Activated naive CD4-positive, alpha-beta T cell treated with anti-CD3 and anti-CD28 coated beads for 36 hours (primary cell): Measurements from ENCODE around the gene CPAMD8. TPM values are rescaled to one million over a fixed set of nuclear protein-coding genes. Genes with fewer than 3 reads are reported as not detected.

Experiments
- CTCF ChIA-PET: fragments of 350-600 bp; sonication (Branson Sonifier 250); formaldehyde crosslinking; loops from one replicate; lab custom pipeline; 2021; ENCODE audit warnings: antibody characterized with exemption; lab: Charles Lee
- DNase-seq: peaks from one replicate; pipeline ENCODE4 v3.0.0-alpha.2; 2020
- H3K27ac Mint-ChIP-seq: one replicate; pipeline ENCODE4 v1.8.0; 2021; ENCODE audit warnings: mild to moderate bottlenecking, mixed read lengths
- H3K27me3 Mint-ChIP-seq: one replicate; pipeline ENCODE4 v1.8.0; 2021; ENCODE audit warnings: low read depth, mixed read lengths
- H3K36me3 Mint-ChIP-seq: one replicate; pipeline ENCODE4 v1.8.0; 2021; ENCODE audit warnings: low read depth, mixed read lengths
- H3K4me1 Mint-ChIP-seq: one replicate; pipeline ENCODE4 v1.8.0; 2021; ENCODE audit warnings: low read depth, mixed read lengths
- H3K4me3 Mint-ChIP-seq: one replicate; pipeline ENCODE4 v1.8.0; 2021; ENCODE audit warnings: mild to moderate bottlenecking, moderate library complexity, mixed read lengths
- H3K9me3 Mint-ChIP-seq: one replicate; pipeline ENCODE4 v1.8.0; 2021; ENCODE audit warnings: mixed read lengths
- intact Hi-C: fragments of 100-400 bp; cut with micrococcal nuclease; formaldehyde crosslinking; loops from one replicate; pipeline ENCODE4 v1.15.1; 2023
- total RNA-seq, 2 experiments: library from RNA; stranded (reverse); gene quantifications; one replicate each; pipeline ENCODE4 v1.2.3, GENCODE V29; 2021

CPAMD8 gene
- total RNA-seq, 2 experiments from 2014 or later: 0.41 to 0.44 TPM

DNA sequence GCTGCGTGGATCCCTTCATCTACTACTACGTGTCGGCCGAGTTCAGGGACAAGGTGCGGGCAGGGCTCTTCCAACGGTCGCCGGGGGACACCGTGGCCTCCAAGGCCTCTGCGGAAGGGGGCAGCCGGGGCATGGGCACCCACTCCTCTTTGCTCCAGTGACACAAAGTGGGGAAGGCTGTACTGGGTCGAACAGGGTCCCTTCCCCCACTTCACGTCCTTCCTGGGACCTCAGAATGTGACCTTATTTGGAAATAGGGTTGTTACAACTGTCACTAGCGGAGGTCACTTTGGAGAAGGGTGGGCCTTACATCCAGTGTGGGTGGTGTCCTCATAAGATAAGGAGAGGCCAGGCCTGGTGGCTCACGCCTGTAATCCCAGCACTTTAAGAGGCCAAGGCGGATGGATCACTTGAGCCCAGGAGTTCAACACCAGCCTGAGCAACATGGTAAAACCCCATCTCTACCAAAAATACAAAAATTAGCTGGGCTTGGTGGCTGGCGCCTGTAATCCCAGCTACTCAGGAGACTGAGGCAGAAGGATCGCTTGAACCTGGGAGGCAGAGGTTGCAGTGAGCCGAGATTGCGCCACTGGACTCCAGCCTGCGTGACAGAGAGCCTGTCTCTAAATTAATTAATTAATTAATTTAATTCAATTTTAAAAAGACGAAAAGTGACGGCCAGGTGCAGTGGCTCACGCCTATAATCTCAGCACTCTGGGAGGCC is 136.0 kb downstream of the CPAMD8 start:
- Mint-ChIP-seq H3K27ac (no peak overlapping the region), H3K27me3 (peaks cover 25% of the 10 kb centered on the region), H3K4me1 (peaks cover 5% of the 10 kb centered on the region), H3K36me3 (no peaks in the 10 kb centered on the region), H3K4me3 (no peak overlapping the region), H3K9me3 (no peaks in the 10 kb centered on the region)
- no peak for DNase-seq
- CTCF ChIA-PET: no interaction called here
- intact Hi-C loops: no loop called here

DNA sequence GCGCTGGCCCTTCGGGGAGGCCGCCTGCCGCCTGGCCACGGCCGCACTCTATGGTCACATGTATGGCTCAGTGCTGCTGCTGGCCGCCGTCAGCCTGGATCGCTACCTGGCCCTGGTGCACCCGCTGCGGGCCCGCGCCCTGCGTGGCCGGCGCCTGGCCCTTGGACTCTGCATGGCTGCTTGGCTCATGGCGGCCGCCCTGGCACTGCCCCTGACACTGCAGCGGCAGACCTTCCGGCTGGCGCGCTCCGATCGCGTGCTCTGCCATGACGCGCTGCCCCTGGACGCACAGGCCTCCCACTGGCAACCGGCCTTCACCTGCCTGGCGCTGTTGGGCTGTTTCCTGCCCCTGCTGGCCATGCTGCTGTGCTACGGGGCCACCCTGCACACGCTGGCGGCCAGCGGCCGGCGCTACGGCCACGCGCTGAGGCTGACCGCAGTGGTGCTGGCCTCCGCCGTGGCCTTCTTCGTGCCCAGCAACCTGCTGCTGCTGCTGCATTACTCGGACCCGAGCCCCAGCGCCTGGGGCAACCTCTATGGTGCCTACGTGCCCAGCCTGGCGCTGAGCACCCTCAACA is 136.6 kb downstream of the CPAMD8 start:
- no peak overlapping the region for H3K27ac Mint-ChIP-seq

DNA sequence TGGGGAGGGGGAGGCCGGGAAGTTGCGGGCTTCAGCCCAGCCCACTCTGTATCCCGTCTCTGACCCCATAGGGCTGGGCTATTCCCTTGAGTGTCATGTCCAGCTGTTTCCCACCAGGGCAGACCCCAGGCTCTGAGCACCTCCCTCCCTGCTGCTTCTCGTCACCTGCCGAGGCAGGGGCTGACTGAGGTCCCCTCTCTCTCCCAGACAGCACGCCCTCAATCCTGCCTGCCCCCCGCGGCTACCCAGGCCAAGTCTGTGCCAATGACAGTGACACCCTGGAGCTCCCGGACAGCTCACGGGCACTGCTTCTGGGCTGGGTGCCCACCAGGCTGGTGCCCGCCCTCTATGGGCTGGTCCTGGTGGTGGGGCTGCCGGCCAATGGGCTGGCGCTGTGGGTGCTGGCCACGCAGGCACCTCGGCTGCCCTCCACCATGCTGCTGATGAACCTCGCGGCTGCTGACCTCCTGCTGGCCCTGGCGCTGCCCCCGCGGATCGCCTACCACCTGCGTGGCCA is 137.2 kb downstream of the CPAMD8 start:
- no peak overlapping the region for H3K27ac Mint-ChIP-seq
- CTCF ChIA-PET: no interaction called here
- H3K4me1 Mint-ChIP-seq: peaks cover 5% of the 10 kb centered on the region
- intact Hi-C loops: no loop called here
- H3K27me3 Mint-ChIP-seq: peaks cover 17% of the 10 kb centered on the region
- H3K9me3 Mint-ChIP-seq: no peaks in the 10 kb centered on the region
- H3K4me3 Mint-ChIP-seq: no peak overlapping the region
- DNase-seq: no peak
- no peaks in the 10 kb centered on the region for H3K36me3 Mint-ChIP-seq

More for the DNA sequence above, 136.6 kb downstream of the CPAMD8 start:
- intact Hi-C loops: no loop called here
- DNase-seq: no peak
- H3K27me3 Mint-ChIP-seq: peaks cover 21% of the 10 kb centered on the region
- peaks cover 5% of the 10 kb centered on the region for H3K4me1 Mint-ChIP-seq
- H3K9me3 Mint-ChIP-seq: no peaks in the 10 kb centered on the region
- CTCF ChIA-PET: no interaction called here
- no peak overlapping the region for H3K4me3 Mint-ChIP-seq
- no peaks in the 10 kb centered on the region for H3K36me3 Mint-ChIP-seq

DNA sequence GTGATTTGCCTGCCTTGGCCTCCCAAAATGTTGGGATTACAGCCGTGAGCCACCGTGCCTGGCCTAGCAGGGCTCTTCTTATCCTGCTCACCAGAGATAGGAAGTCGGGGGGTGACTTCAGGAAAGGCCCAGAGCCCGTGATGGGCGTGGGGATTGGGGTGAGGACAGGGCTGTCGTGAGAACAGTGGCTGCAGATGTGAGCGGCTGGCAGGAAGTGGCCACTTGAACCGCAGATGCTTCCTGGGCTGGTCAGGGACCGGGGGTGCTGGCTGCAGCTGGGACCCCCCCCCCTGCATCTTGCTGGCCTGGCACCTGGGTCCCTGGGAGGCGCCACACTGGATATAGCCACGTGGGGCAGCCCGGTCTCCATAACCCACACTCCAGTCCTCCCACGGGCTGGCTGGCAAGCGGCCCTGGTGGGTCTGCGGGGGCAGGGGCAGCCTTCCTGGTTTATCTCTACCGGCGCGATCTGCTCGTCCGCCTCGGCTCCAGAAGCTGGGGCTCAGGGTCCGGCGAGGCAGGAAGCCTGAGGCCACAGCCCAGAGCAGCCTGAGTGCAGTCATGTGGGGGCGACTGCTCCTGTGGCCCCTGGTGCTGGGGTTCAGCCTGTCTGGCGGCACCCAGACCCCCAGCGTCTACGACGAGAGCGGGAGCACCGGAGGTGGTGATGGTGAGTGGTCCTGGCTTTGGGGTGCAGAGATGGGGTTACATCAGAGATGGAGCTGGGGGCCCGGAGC is 137.8 kb downstream of the CPAMD8 start, which contains the start of gene F2RL3:
Gene F2RL3, plus strand, starts transcription at position 371 of the 737 bp plus-strand sequence. Its CDS starts 191 bp downstream, at position 562.
- no peak for DNase-seq
- CTCF ChIA-PET: no interaction called here
- Mint-ChIP-seq H3K9me3 (no peaks in the 10 kb centered on the region), H3K27me3 (peaks cover 14% of the 10 kb centered on the region), H3K4me3 (no peak within 1 kb of the TSS), H3K4me1 (peaks cover 5% of the 10 kb centered on the region), H3K27ac (no peak within 1 kb of the TSS), H3K36me3 (no peaks in the 10 kb centered on the region)
- intact Hi-C loops: no loop called here

DNA sequence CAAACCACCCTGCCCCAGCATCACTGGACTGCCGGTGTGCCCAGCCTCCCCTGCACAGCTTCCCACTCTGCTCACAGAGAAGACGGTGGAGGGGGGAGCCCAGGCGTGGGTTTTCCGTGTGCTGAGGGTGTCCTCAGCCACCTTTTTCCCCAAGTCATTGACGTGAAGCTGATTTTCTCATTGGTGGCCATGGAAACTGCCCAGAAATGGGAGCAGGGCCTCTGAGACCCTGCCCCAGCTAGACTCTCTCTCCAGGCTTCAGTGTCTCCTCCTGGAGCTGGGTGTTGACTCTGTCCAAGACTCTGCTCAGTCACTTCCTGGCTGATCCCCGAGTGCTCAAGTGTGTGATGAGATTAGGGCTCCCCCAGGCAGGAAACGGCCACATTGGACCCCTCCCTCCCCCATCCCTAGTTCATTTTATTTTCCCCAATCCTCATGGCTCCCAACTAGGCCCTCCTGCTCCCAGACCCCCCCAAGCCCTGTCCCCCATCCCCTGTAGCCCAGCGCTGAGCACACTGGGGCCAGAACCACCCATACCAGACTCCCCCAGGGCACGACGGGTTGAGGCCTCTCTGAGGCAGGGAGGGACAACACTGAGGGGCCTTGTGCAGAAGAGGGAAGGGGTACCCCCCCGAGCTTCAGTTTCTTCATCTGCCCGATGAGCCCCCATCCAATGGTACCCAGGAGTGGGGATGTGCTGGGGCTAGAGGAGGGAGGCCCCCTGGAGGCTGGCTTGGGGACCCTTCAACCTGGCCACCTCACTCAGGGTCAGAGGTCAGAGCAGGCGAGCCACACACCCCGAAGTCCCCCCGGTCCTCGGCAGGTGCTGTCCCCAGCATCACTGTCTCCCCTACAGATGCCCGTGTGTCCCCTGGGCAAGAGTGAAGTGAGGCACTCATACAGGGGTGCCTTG is 139.0 kb downstream of the CPAMD8 start:
- Mint-ChIP-seq H3K27me3 (peaks cover 8% of the 10 kb centered on the region), H3K4me1 (peaks cover 2% of the 10 kb centered on the region), H3K36me3 (peaks cover 3% of the 10 kb centered on the region), H3K9me3 (peaks cover 4% of the 10 kb centered on the region), H3K27ac (no peak overlapping the region), H3K4me3 (no peak overlapping the region)
- CTCF ChIA-PET: no interaction called here
- intact Hi-C loops: no loop called here
- DNase-seq: no peak

DNA sequence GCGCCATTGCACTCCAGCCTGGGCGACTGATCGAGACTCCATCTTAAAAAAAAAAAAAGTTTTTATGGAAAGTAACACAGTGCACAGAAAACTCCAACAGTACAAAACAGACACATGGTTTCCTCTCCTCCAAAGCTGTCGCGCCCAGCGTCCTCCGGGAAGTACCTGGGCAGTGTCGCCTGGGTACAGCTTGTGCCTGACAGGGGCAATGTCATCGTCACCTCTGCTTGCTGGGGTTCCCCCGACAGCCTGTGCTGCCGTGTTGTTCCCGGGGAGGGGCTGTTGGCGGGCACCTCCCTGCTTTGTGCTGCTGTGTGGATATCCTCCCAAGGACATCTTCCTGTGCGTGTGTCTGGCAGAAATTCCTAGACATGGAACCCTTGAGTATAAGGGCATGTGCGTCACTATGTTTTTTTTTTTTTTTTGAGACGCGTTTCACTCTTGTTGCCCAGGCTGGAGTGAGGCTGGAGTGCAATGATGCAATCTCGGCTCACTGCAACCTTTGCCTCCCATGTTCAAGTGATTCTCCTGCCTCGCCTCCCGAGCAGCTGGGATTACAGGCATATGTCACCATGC is 140.2 kb downstream of the CPAMD8 start:
- intact Hi-C loops: no loop called here
- Mint-ChIP-seq H3K4me1 (peaks cover 2% of the 10 kb centered on the region), H3K27me3 (peaks cover 5% of the 10 kb centered on the region), H3K27ac (no peak overlapping the region), H3K4me3 (no peak overlapping the region), H3K9me3 (peaks cover 14% of the 10 kb centered on the region), H3K36me3 (peaks cover 3% of the 10 kb centered on the region)
- no peak for DNase-seq
- CTCF ChIA-PET: interaction anchor here (0.7 kb wide), 1 partner anchor 58 kb away, joined by 3 read pairs; no protein-coding TSS in a partner anchor

DNA sequence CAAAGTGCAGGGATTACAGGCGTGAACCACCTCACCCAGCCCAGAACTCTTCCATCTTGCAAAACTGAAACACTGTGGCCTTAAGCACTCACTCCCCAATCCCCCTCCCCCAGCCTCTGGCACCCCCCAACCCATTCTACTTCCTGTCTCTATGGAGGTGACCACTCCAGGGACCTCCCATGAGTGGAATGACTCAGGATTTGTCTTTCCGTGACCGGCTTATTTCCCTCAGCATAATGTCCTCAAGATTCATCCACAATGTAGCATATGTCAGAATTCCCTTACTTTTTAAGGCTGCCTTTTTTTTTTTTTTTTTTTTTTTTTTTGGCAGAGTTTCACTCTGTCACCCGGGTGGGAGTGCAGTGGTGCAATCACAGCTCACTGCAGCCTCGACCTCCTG is 141.4 kb downstream of the CPAMD8 start:
- H3K4me3 Mint-ChIP-seq: no peak overlapping the region
- intact Hi-C loops: no loop called here
- H3K27me3 Mint-ChIP-seq: peaks cover 3% of the 10 kb centered on the region
- no peak overlapping the region for H3K27ac Mint-ChIP-seq
- CTCF ChIA-PET: interaction anchor here (0.6 kb wide), 1 partner anchor 30 kb away, joined by 3 read pairs; no protein-coding TSS in a partner anchor
- peaks cover 10% of the 10 kb centered on the region for H3K36me3 Mint-ChIP-seq
- H3K9me3 Mint-ChIP-seq: peaks cover 20% of the 10 kb centered on the region
- no peak for DNase-seq
- peaks cover 2% of the 10 kb centered on the region for H3K4me1 Mint-ChIP-seq

DNA sequence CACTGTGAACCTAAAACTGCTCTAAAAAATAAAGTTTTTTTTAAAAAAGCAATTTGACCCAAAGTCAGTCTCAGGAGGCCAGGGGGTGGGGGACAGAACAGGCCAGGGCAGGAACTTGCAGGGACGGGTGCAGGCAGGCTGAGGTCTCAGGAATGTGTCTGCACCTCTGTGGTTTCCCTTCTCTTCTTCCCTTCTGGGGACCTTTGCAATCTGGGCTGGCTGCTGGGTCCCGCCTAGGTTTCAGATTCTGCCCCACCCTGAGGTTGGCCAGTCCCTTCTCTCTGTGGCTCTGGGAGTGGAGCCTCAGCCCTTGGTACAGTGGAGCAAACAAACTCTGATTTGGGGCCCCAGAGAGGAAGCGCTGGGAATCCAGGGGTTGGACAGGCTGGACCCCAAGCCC is 143.1 kb downstream of the CPAMD8 start:
- no peak overlapping the region for H3K27ac Mint-ChIP-seq
- peaks cover 2% of the 10 kb centered on the region for H3K27me3 Mint-ChIP-seq
- peaks cover 20% of the 10 kb centered on the region for H3K9me3 Mint-ChIP-seq
- intact Hi-C loops: no loop called here
- no peak overlapping the region for H3K4me3 Mint-ChIP-seq
- H3K4me1 Mint-ChIP-seq: peaks cover 1% of the 10 kb centered on the region
- H3K36me3 Mint-ChIP-seq: peaks cover 25% of the 10 kb centered on the region
- CTCF ChIA-PET: no interaction called here
- DNase-seq: no peak

DNA sequence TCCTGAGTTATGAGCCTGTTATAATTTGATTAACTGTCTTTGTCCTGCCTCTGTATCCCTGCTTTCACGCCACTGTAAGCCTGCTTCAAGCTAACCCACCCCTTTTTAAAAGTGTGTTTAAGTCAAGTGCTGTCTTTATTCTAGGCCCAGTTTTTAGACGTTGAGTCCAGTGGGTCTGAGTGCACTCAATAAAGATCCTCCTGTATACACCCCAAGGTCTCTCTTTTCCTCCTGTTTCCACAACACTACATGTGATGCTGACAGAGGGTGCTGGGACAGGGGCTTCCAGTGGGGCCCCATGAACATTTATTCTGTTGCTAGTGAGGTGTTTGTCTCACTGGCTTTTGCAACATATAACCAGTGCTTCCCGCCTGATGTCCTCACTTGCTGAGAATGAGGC is 144.5 kb downstream of the CPAMD8 start:
- Mint-ChIP-seq H3K4me3 (no peak overlapping the region), H3K4me1 (no peaks in the 10 kb centered on the region), H3K9me3 (peaks cover 20% of the 10 kb centered on the region), H3K36me3 (peaks cover 28% of the 10 kb centered on the region), H3K27me3 (no peaks in the 10 kb centered on the region), H3K27ac (no peak overlapping the region)
- CTCF ChIA-PET: no interaction called here
- intact Hi-C loops: no loop called here
- DNase-seq: no peak

DNA sequence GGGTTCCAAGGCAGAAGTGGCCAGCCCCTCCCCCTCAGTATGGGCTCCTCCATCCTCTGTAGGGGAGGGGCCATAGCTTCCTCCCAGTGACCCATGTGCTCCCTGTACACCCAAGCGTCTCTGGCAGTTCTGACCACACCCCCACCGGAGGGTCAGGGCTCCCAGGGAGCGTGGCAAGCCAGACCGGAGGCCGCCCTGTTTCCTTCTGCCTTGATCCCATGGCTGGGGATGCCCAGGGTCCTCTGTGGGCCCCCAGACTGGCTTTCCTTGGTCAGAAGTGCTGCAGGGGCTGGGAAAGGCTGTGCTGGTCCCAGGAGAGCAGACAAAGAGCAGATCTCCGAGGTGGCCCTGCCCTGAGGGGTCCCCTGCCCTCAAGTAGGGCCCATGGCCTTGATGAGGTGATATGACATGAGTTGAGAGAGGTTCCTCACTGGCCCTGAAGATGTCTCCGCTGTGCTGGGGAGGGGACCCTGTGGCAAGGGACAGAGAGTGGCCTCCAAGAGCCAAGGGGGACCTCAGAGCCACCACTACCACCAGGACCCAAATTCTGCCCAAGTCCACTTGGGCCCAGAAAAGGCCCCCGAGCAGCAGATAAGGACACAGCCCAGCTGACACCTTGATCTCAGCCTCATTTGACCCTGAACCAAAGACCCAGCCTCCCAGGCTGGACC is 145.6 kb downstream of the CPAMD8 start:
- Mint-ChIP-seq H3K27me3 (no peaks in the 10 kb centered on the region), H3K9me3 (peaks cover 20% of the 10 kb centered on the region), H3K27ac (no peak overlapping the region), H3K36me3 (peaks cover 34% of the 10 kb centered on the region), H3K4me1 (no peaks in the 10 kb centered on the region), H3K4me3 (no peak overlapping the region)
- no peak for DNase-seq
- intact Hi-C loops: no loop called here
- CTCF ChIA-PET: no interaction called here
